Measurements from ENCODE around the gene CD1E.

DNA sequence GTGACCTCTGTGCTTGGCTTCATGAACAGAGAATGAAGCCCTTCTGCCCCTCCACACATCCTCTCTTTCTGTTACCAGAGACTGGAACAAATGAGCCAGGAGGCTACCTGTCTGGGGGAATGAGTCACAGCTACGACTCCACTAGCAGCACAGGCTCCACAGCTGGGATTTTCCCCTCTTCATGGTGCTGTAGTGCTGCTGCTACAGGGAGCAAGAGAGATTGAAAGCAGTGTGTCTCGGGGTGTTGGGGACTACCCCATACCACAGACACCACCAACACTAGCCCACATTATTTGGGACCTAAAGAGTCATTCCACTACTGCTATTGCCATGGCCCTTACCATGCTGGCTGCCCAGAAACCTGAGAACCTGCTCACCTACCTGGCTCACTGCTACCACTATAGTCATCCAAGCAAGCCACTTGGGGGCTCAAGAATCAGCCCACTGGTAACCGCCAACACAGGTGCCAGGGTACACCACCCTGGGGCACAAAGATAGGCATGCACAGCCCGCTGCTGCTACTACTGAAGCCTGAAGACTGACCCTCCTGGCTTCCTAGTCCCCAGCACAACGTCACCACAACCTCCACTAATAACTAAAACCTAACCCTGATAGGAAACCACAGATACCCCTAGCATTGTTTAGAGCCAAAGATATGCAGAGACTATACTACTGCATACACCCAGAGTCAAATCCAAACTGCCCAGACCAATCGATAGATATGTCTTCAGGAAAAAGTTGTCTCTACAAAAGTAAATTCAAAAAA lies 17.7 kb downstream of the CD1E start:
- TF ChIP-seq FOXA1 (IDR thresholded peaks at IDR 0.05) (no peak), SP1 (IDR thresholded peaks at IDR 0.05) (no peak), NFRKB (IDR thresholded peaks at IDR 0.05) (no peak), ELF4 (IDR thresholded peaks at IDR 0.05) (no peak), L3MBTL2 (conservative IDR thresholded peaks at IDR 0.05) (no peak), TARDBP (IDR thresholded peaks at IDR 0.05) (no peak)
- TF ChIP-seq, protein P1, sequence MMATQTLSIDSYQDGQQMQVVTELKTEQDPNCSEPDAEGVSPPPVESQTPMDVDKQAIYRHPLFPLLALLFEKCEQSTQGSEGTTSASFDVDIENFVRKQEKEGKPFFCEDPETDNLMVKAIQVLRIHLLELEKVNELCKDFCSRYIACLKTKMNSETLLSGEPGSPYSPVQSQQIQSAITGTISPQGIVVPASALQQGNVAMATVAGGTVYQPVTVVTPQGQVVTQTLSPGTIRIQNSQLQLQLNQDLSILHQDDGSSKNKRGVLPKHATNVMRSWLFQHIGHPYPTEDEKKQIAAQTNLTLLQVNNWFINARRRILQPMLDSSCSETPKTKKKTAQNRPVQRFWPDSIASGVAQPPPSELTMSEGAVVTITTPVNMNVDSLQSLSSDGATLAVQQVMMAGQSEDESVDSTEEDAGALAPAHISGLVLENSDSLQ (IDR thresholded peaks at IDR 0.05) = no peak
